Femur (tissue), 1 donor: ENCODE measurements around the gene CDC37L1.
"Not testable (repeated sequence)": the region's sequence is repeated elsewhere in the genome, so short reads cannot be mapped to it uniquely, and the experiment has no call there.

Experiments used
- DNase-seq: peaks from one replicate; pipeline ENCODE4 v3.0.0-alpha.2; 2017

The CDC37L1 gene

GRCh38 chr9:4679268-4680172, at the start of gene CDC37L1:
Gene CDC37L1 (plus strand): TSS chr9:4679569. CDS start chr9:4679768, 199 bp downstream.
- peak; percentile 99 for DNase-seq

GRCh38 chr9:4630836-4631235, 48.5 kb upstream of the CDC37L1 start:
- DNase-seq: no peak

- DNase-seq: no peak
Measured at GRCh38 chr9:4638968-4639367, 40.4 kb upstream of the CDC37L1 start.

GRCh38 chr9:4639420-4639819, 39.9 kb upstream of the CDC37L1 start:
- DNase-seq: no peak

GRCh38 chr9:4640027-4640426, 39.3 kb upstream of the CDC37L1 start:
- DNase-seq: no peak

GRCh38 chr9:4642351-4642750, 37.0 kb upstream of the CDC37L1 start:
- DNase-seq: no peak

GRCh38 chr9:4654084-4654483, 25.3 kb upstream of the CDC37L1 start:
- DNase-seq: no peak

- DNase-seq: no peak
Measured at GRCh38 chr9:4654538-4654937, 24.8 kb upstream of the CDC37L1 start.

- DNase-seq: not testable (repeated sequence)
Measured at GRCh38 chr9:4656196-4656595, 23.2 kb upstream of the CDC37L1 start.

- no peak for DNase-seq
Measured at GRCh38 chr9:4656621-4657020, 22.7 kb upstream of the CDC37L1 start.

GRCh38 chr9:4657426-4658159, 21.8 kb upstream of the CDC37L1 start:
- DNase-seq: no peak

GRCh38 chr9:4660665-4661064, 18.7 kb upstream of the CDC37L1 start:
- DNase-seq: not testable (repeated sequence)

- no peak for DNase-seq
Measured at GRCh38 chr9:4661165-4661564, 18.2 kb upstream of the CDC37L1 start.

GRCh38 chr9:4661611-4662010, 17.8 kb upstream of the CDC37L1 start:
- no peak for DNase-seq

GRCh38 chr9:4662108-4662988, 17.0 kb upstream of the CDC37L1 start, which contains the start of gene PLPP6:
Gene PLPP6 (plus strand): TSS chr9:4662294. CDS start chr9:4662376, 82 bp downstream.
- peak; percentile 91 for DNase-seq

GRCh38 chr9:4662989-4663792, 16.2 kb upstream of the CDC37L1 start:
- no peak for DNase-seq

GRCh38 chr9:4663956-4664355, 15.4 kb upstream of the CDC37L1 start:
- DNase-seq: no peak

GRCh38 chr9:4665357-4665756, 14.0 kb upstream of the CDC37L1 start:
- no peak for DNase-seq

- DNase-seq: peak; percentile 80
Measured at GRCh38 chr9:4666042-4666699, 13.2 kb upstream of the CDC37L1 start, which contains the start of gene SPATA6L. Gene SPATA6L (minus strand): TSS chr9:4666480. CDS start chr9:4666250, 230 bp downstream.

- DNase-seq: no peak
Measured at GRCh38 chr9:4667681-4668080, 11.7 kb upstream of the CDC37L1 start.

GRCh38 chr9:4668604-4669003, 10.8 kb upstream of the CDC37L1 start:
- no peak for DNase-seq
